T-helper 17 cell (primary cell): ENCODE data around the gene AIG1. TPM values are rescaled to one million over a fixed set of nuclear protein-coding genes. Genes with fewer than 3 reads are reported as not detected.
"Not testable (repeated sequence)": the region's sequence is repeated elsewhere in the genome, so short reads cannot be mapped to it uniquely, and the experiment has no call there.

Experiments
- ATAC-seq: fragments of 150-1000 bp; cut with Tn5 transposase; 2 replicates; pipeline ENCODE4 v1.10.0; 2021; ENCODE audit warnings: mild to moderate bottlenecking, moderate library complexity
- DNase-seq, 3 donors: peaks; one replicate each; pipeline versions ENCODE4 v3.0.0 to v3.0.0-alpha.2; 2020 to 2021
- H3K9me3 ChIP-seq: one replicate; pipeline ENCODE4 v1.7.0; 2013; ENCODE audit warnings: low read length, mild to moderate bottlenecking; ENCODE audit not compliant: control insufficient read depth, poor library complexity, severe bottlenecking
- H3K27ac Mint-ChIP-seq: one replicate; pipeline ENCODE4 v1.8.0; 2022; ENCODE audit warnings: mild to moderate bottlenecking, moderate library complexity, mixed read lengths
- H3K27me3 Mint-ChIP-seq: one replicate; pipeline ENCODE4 v1.8.0; 2022; ENCODE audit warnings: mixed read lengths
- H3K36me3 Mint-ChIP-seq: one replicate; pipeline ENCODE4 v1.8.0; 2022; ENCODE audit warnings: low read depth, mixed read lengths
- H3K4me1 Mint-ChIP-seq: one replicate; pipeline ENCODE4 v1.8.0; 2022; ENCODE audit warnings: mild to moderate bottlenecking, mixed read lengths
- H3K4me3 Mint-ChIP-seq: one replicate; pipeline ENCODE4 v1.8.0; 2022; ENCODE audit warnings: mild to moderate bottlenecking, moderate library complexity, mixed read lengths
- total RNA-seq, 4 donors: library from RNA in 2 of 4; stranded (reverse) in 2 of 4; gene quantifications; one replicate each; pipeline ENCODE4 v1.2.3 and lab custom pipeline; 2022 to 2026

Gene AIG1
- total RNA-seq = 10 to 100 TPM in 1 of 2 donors, 1 to 10 TPM in 1; 7.9 to 16.5 TPM
- 6.8 to 8.7 reads per million in 2 donors for total RNA-seq (lab: John Stamatoyannopoulos, UW)

GRCh38 chr6:143060806-143061596 is at the start of gene AIG1:
AIG1 (plus strand) TSS chr6:143060889; CDS start chr6:143060926, 37 bp downstream.
- H3K9me3 ChIP-seq = no peaks in the 10 kb centered on the region
- no peaks in the 10 kb centered on the region for H3K27me3 Mint-ChIP-seq
- peak; percentile 44 to 63 (median 55) for DNase-seq
- peaks cover 21% of the 10 kb centered on the region for H3K4me1 Mint-ChIP-seq
- peaks cover 2% of the 10 kb centered on the region for H3K36me3 Mint-ChIP-seq
- peak; percentile 77 for ATAC-seq
- H3K4me3 Mint-ChIP-seq = peak within 1 kb of the TSS; percentile 92
- H3K27ac Mint-ChIP-seq = peak within 1 kb of the TSS; percentile 94

GRCh38 chr6:143014764-143015163 is 45.9 kb upstream of the AIG1 start:
- H3K27ac Mint-ChIP-seq = no peak overlapping the region
- H3K4me3 Mint-ChIP-seq = no peak overlapping the region
- H3K36me3 Mint-ChIP-seq = no peaks in the 10 kb centered on the region
- no peaks in the 10 kb centered on the region for H3K4me1 Mint-ChIP-seq
- DNase-seq (no peak), ATAC-seq (no peak)
- H3K9me3 ChIP-seq = no peaks in the 10 kb centered on the region
- no peaks in the 10 kb centered on the region for H3K27me3 Mint-ChIP-seq

GRCh38 chr6:143015300-143015706 is 45.4 kb upstream of the AIG1 start:
- no peak for ATAC-seq
- Mint-ChIP-seq H3K27me3 (no peaks in the 10 kb centered on the region), H3K4me1 (no peaks in the 10 kb centered on the region), H3K4me3 (no peak overlapping the region), H3K27ac (no peak overlapping the region), H3K36me3 (no peaks in the 10 kb centered on the region)
- no peaks in the 10 kb centered on the region for H3K9me3 ChIP-seq
- DNase-seq = no peak

- DNase-seq (no peak), ATAC-seq (no peak)
- Mint-ChIP-seq H3K27ac (no peak overlapping the region), H3K36me3 (no peaks in the 10 kb centered on the region), H3K27me3 (peaks cover 9% of the 10 kb centered on the region), H3K4me3 (no peak overlapping the region), H3K4me1 (no peaks in the 10 kb centered on the region)
- H3K9me3 ChIP-seq = no peaks in the 10 kb centered on the region
Measured at GRCh38 chr6:143018955-143019354, 41.7 kb upstream of the AIG1 start.

- H3K9me3 ChIP-seq, DNase-seq, ATAC-seq, H3K4me1 Mint-ChIP-seq, H3K27ac Mint-ChIP-seq, H3K27me3 Mint-ChIP-seq, H3K36me3 Mint-ChIP-seq, H3K4me3 Mint-ChIP-seq: not testable (repeated sequence)
Measured at GRCh38 chr6:143020862-143021261, 39.8 kb upstream of the AIG1 start.

GRCh38 chr6:143021543-143021942 is 39.1 kb upstream of the AIG1 start:
- peaks cover 9% of the 10 kb centered on the region for H3K27me3 Mint-ChIP-seq
- H3K27ac Mint-ChIP-seq = no peak overlapping the region
- ATAC-seq = no peak

GRCh38 chr6:143022587-143022986 is 38.1 kb upstream of the AIG1 start:
- DNase-seq (no peak), ATAC-seq (no peak)
- peaks cover 3% of the 10 kb centered on the region for H3K4me1 Mint-ChIP-seq
- H3K4me3 Mint-ChIP-seq = no peak overlapping the region
- H3K27ac Mint-ChIP-seq = no peak overlapping the region
- H3K9me3 ChIP-seq = no peaks in the 10 kb centered on the region
- H3K36me3 Mint-ChIP-seq = no peaks in the 10 kb centered on the region
- peaks cover 9% of the 10 kb centered on the region for H3K27me3 Mint-ChIP-seq

More at GRCh38 chr6:143021543-143021942, 39.1 kb upstream of the AIG1 start:
- no peak for DNase-seq
- H3K9me3 ChIP-seq = no peaks in the 10 kb centered on the region
- H3K36me3 Mint-ChIP-seq = no peaks in the 10 kb centered on the region
- no peaks in the 10 kb centered on the region for H3K4me1 Mint-ChIP-seq
- no peak overlapping the region for H3K4me3 Mint-ChIP-seq

- peaks cover 9% of the 10 kb centered on the region for H3K27me3 Mint-ChIP-seq
- peaks cover 3% of the 10 kb centered on the region for H3K4me1 Mint-ChIP-seq
- H3K36me3 Mint-ChIP-seq = no peaks in the 10 kb centered on the region
- DNase-seq (no peak), ATAC-seq (no peak)
- no peaks in the 10 kb centered on the region for H3K9me3 ChIP-seq
- no peak overlapping the region for H3K27ac Mint-ChIP-seq
- H3K4me3 Mint-ChIP-seq = no peak overlapping the region
Measured at GRCh38 chr6:143023695-143024094, 37.0 kb upstream of the AIG1 start.

- H3K36me3 Mint-ChIP-seq = no peaks in the 10 kb centered on the region
- H3K4me3 Mint-ChIP-seq = no peak overlapping the region
- ATAC-seq = no peak
- peaks cover 3% of the 10 kb centered on the region for H3K4me1 Mint-ChIP-seq
- DNase-seq = no peak
- no peak overlapping the region for H3K27ac Mint-ChIP-seq
- H3K9me3 ChIP-seq = no peaks in the 10 kb centered on the region
- H3K27me3 Mint-ChIP-seq = peaks cover 9% of the 10 kb centered on the region
Measured at GRCh38 chr6:143024977-143025376, 35.7 kb upstream of the AIG1 start.

- peaks cover 9% of the 10 kb centered on the region for H3K27me3 Mint-ChIP-seq
- no peak overlapping the region for H3K27ac Mint-ChIP-seq
- ATAC-seq = peak; percentile 69
Measured at GRCh38 chr6:143026696-143027449, 33.8 kb upstream of the AIG1 start.

GRCh38 chr6:143034689-143035334 is 25.9 kb upstream of the AIG1 start:
- ATAC-seq (no peak), DNase-seq (no peak)
- H3K4me1 Mint-ChIP-seq = peaks cover 8% of the 10 kb centered on the region
- peaks cover 20% of the 10 kb centered on the region for H3K27me3 Mint-ChIP-seq
- no peaks in the 10 kb centered on the region for H3K9me3 ChIP-seq
- no peak overlapping the region for H3K27ac Mint-ChIP-seq
- H3K36me3 Mint-ChIP-seq = peaks cover 12% of the 10 kb centered on the region
- H3K4me3 Mint-ChIP-seq = no peak overlapping the region

More at GRCh38 chr6:143026696-143027449, 33.8 kb upstream of the AIG1 start:
- Mint-ChIP-seq H3K4me3 (no peak overlapping the region), H3K36me3 (no peaks in the 10 kb centered on the region), H3K4me1 (peaks cover 3% of the 10 kb centered on the region)
- DNase-seq = peak; percentile 18 to 26 (median 18)
- H3K9me3 ChIP-seq = no peaks in the 10 kb centered on the region

- peaks cover 39% of the 10 kb centered on the region for H3K27me3 Mint-ChIP-seq
Measured at GRCh38 chr6:143037470-143037869, 23.2 kb upstream of the AIG1 start.

GRCh38 chr6:143038833-143039232 is 21.9 kb upstream of the AIG1 start:
- H3K27ac Mint-ChIP-seq = no peak overlapping the region
- H3K27me3 Mint-ChIP-seq = peaks cover 40% of the 10 kb centered on the region

More at GRCh38 chr6:143037470-143037869, 23.2 kb upstream of the AIG1 start:
- no peak for ATAC-seq
- Mint-ChIP-seq H3K4me3 (no peak overlapping the region), H3K36me3 (peaks cover 12% of the 10 kb centered on the region), H3K4me1 (peaks cover 10% of the 10 kb centered on the region), H3K27ac (no peak overlapping the region)
- H3K9me3 ChIP-seq = no peaks in the 10 kb centered on the region
- DNase-seq = no peak

More at GRCh38 chr6:143038833-143039232, 21.9 kb upstream of the AIG1 start:
- no peak for DNase-seq
- no peak for ATAC-seq
- H3K9me3 ChIP-seq = no peaks in the 10 kb centered on the region
- Mint-ChIP-seq H3K4me1 (peaks cover 10% of the 10 kb centered on the region), H3K4me3 (no peak overlapping the region), H3K36me3 (peaks cover 12% of the 10 kb centered on the region)
